BLaER1 treated with 17β-estradiol and CSF1 and Interleukin-3, amounts not matched to agents 10 nM and 100 nM (cell line): ENCODE results near the gene HOXC9.
A peak's percentile ranks its signal among the peaks of the same experiment; 100 is the strongest.

Source experiments
- H3K27ac ChIP-seq, 11 experiments: shearing (Covaris generic); formaldehyde crosslinking; 2 replicates each; pipeline ENCODE4 v1.8.1; 2022
- H3K27me3 ChIP-seq, 11 experiments: shearing (Covaris generic); formaldehyde crosslinking; 2 replicates each; pipeline ENCODE4 v1.8.1; 2022
- H3K36me3 ChIP-seq, 11 experiments: shearing (Covaris generic); formaldehyde crosslinking; 2 replicates each; pipeline ENCODE4 v1.8.1; 2022
- H3K4me1 ChIP-seq, 10 experiments: shearing (Covaris generic); formaldehyde crosslinking; 2 replicates each; pipeline ENCODE4 v1.8.1; 2022
- H3K4me2 ChIP-seq, 11 experiments: shearing (Covaris generic); formaldehyde crosslinking; 2 replicates each; pipeline ENCODE4 v1.8.1; 2022
- H3K4me3 ChIP-seq, 10 experiments: shearing (Covaris generic); formaldehyde crosslinking; 2 replicates each; pipeline ENCODE4 v1.8.1; 2022
- H3K9ac ChIP-seq, 11 experiments: shearing (Covaris generic); formaldehyde crosslinking; 2 replicates each; pipeline ENCODE4 v1.8.1; 2022
- H3K9me3 ChIP-seq, 11 experiments: shearing (Covaris generic); formaldehyde crosslinking; replicated peaks in 1 of 11; 2 replicates each; pipeline ENCODE4 v1.8.1; 2022
- H4K20me1 ChIP-seq, 11 experiments: shearing (Covaris generic); formaldehyde crosslinking; 2 replicates each; pipeline ENCODE4 v1.8.1; 2022
- Cebpa-rat ChIP-seq, 11 experiments: shearing (Covaris generic); IDR thresholded peaks; 2 replicates each; pipeline ENCODE4 v1.8.1; 2022

The HOXC9 gene

GRCh38 chr12:53960187-53961024 lies 39.6 kb upstream of the HOXC9 start:
- no peaks in the 10 kb centered on the region for H3K36me3 ChIP-seq
- no peak overlapping the region for H3K4me3 ChIP-seq
- H3K4me2 ChIP-seq, result no peak overlapping the region
- peaks cover 5 to 66% (median 39%) of the 10 kb centered on the region in 11 experiments; a peak in 19 of 22 replicates for H3K9me3 ChIP-seq
- peaks cover 0 to 9% (median 8%) of the 10 kb centered on the region in 10 experiments; a peak in 9 of 20 replicates for H3K4me1 ChIP-seq
- H3K9ac ChIP-seq, result no peak overlapping the region
- H3K27ac ChIP-seq, result no peak overlapping the region
- peaks cover 100% of the 10 kb centered on the region in 11 experiments for H3K27me3 ChIP-seq
- no peak for TF ChIP-seq Cebpa-rat (IDR thresholded peaks at IDR 0.05)
- H4K20me1 ChIP-seq, result peaks cover 0 to 89% (median 64%) of the 10 kb centered on the region in 11 experiments; a peak in 16 of 22 replicates

GRCh38 chr12:53961025-53961761 lies 38.8 kb upstream of the HOXC9 start:
- peaks cover 100% of the 10 kb centered on the region in 11 experiments for H3K27me3 ChIP-seq
- H3K36me3 ChIP-seq, result no peaks in the 10 kb centered on the region
- peaks cover 0 to 9% (median 8%) of the 10 kb centered on the region in 10 experiments; a peak in 9 of 20 replicates for H3K4me1 ChIP-seq
- no peak overlapping the region for H3K27ac ChIP-seq
- no peak for TF ChIP-seq Cebpa-rat (IDR thresholded peaks at IDR 0.05)
- peaks cover 0 to 90% (median 65%) of the 10 kb centered on the region in 11 experiments; a peak in 16 of 22 replicates for H4K20me1 ChIP-seq
- no peak overlapping the region for H3K9ac ChIP-seq
- H3K4me3 ChIP-seq, result no peak overlapping the region
- no peak overlapping the region for H3K4me2 ChIP-seq
- peaks cover 5 to 66% (median 35%) of the 10 kb centered on the region in 11 experiments; a peak in 18 of 22 replicates for H3K9me3 ChIP-seq

GRCh38 chr12:53963005-53963404 lies 37.0 kb upstream of the HOXC9 start:
- no peak for TF ChIP-seq Cebpa-rat (IDR thresholded peaks at IDR 0.05)
- peaks cover 100% of the 10 kb centered on the region in 11 experiments for H3K27me3 ChIP-seq
- H3K27ac ChIP-seq, result no peak overlapping the region
- no peak overlapping the region for H3K9ac ChIP-seq
- no peaks in the 10 kb centered on the region for H3K36me3 ChIP-seq
- H3K9me3 ChIP-seq, result peaks cover 5 to 65% (median 35%) of the 10 kb centered on the region in 11 experiments; a peak in 18 of 22 replicates
- H4K20me1 ChIP-seq, result peaks cover 0 to 90% (median 65%) of the 10 kb centered on the region in 11 experiments; a peak in 16 of 22 replicates
- H3K4me2 ChIP-seq, result no peak overlapping the region
- H3K4me3 ChIP-seq, result no peak overlapping the region
- peaks cover 0 to 8% (median 0%) of the 10 kb centered on the region in 10 experiments; a peak in 1 of 20 replicates for H3K4me1 ChIP-seq

- no peak overlapping the region for H3K4me2 ChIP-seq
- H3K9me3 ChIP-seq, result peaks cover 5 to 65% (median 35%) of the 10 kb centered on the region in 11 experiments; a peak in 18 of 22 replicates
- peaks cover 0 to 8% (median 0%) of the 10 kb centered on the region in 10 experiments; a peak in 1 of 20 replicates for H3K4me1 ChIP-seq
- no peaks in the 10 kb centered on the region for H3K36me3 ChIP-seq
- H3K9ac ChIP-seq, result no peak overlapping the region
- peak overlapping the region in 1 of 10 experiments; percentile 2; a peak in 1 of 20 replicates for H3K4me3 ChIP-seq
- H3K27ac ChIP-seq, result no peak overlapping the region
- peaks cover 0 to 92% (median 72%) of the 10 kb centered on the region in 11 experiments; a peak in 16 of 22 replicates for H4K20me1 ChIP-seq
- no peak for TF ChIP-seq Cebpa-rat (IDR thresholded peaks at IDR 0.05)
- peaks cover 100% of the 10 kb centered on the region in 11 experiments for H3K27me3 ChIP-seq
Observed at GRCh38 chr12:53963434-53964314, 36.3 kb upstream of the HOXC9 start.

- H3K9ac ChIP-seq, result no peak overlapping the region
- no peaks in the 10 kb centered on the region for H3K36me3 ChIP-seq
- H3K4me1 ChIP-seq, result peaks cover 0 to 8% (median 0%) of the 10 kb centered on the region in 10 experiments; a peak in 1 of 20 replicates
- no peak overlapping the region for H3K27ac ChIP-seq
- H4K20me1 ChIP-seq, result peaks cover 0 to 93% (median 75%) of the 10 kb centered on the region in 11 experiments; a peak in 16 of 22 replicates
- H3K4me3 ChIP-seq, result no peak overlapping the region
- peaks cover 5 to 62% (median 35%) of the 10 kb centered on the region in 11 experiments; a peak in 18 of 22 replicates for H3K9me3 ChIP-seq
- H3K27me3 ChIP-seq, result peaks cover 100% of the 10 kb centered on the region in 11 experiments
- peak overlapping the region in 2 of 11 experiments; percentile 8 to 60; a peak in 3 of 22 replicates for H3K4me2 ChIP-seq
- no peak for TF ChIP-seq Cebpa-rat (IDR thresholded peaks at IDR 0.05)
Observed at GRCh38 chr12:53964315-53964713, 35.6 kb upstream of the HOXC9 start.

- peaks cover 100% of the 10 kb centered on the region in 11 experiments for H3K27me3 ChIP-seq
- no peak overlapping the region for H3K27ac ChIP-seq
- H3K4me1 ChIP-seq, result peaks cover 0 to 8% (median 0%) of the 10 kb centered on the region in 10 experiments; a peak in 1 of 20 replicates
- H3K9me3 ChIP-seq, result peaks cover 5 to 50% (median 24%) of the 10 kb centered on the region in 11 experiments; a peak in 18 of 22 replicates
- H3K36me3 ChIP-seq, result no peaks in the 10 kb centered on the region
- H3K4me3 ChIP-seq, result no peak overlapping the region
- H3K9ac ChIP-seq, result no peak overlapping the region
- H4K20me1 ChIP-seq, result peaks cover 0 to 95% (median 79%) of the 10 kb centered on the region in 11 experiments; a peak in 17 of 22 replicates
- H3K4me2 ChIP-seq, result no peak overlapping the region
- TF ChIP-seq Cebpa-rat (IDR thresholded peaks at IDR 0.05), result no peak
Observed at GRCh38 chr12:53965281-53966084, 34.5 kb upstream of the HOXC9 start.

- H3K27ac ChIP-seq, result no peak overlapping the region
- H3K4me3 ChIP-seq, result no peak overlapping the region
- no peak overlapping the region for H3K4me2 ChIP-seq
- H3K9me3 ChIP-seq, result peaks cover 5 to 45% (median 22%) of the 10 kb centered on the region in 11 experiments; a peak in 18 of 22 replicates
- no peak overlapping the region for H3K9ac ChIP-seq
- peaks cover 0 to 8% (median 0%) of the 10 kb centered on the region in 10 experiments; a peak in 1 of 20 replicates for H3K4me1 ChIP-seq
- TF ChIP-seq Cebpa-rat (IDR thresholded peaks at IDR 0.05), result no peak
- H3K27me3 ChIP-seq, result peaks cover 100% of the 10 kb centered on the region in 11 experiments
- H4K20me1 ChIP-seq, result peaks cover 0 to 98% (median 77%) of the 10 kb centered on the region in 11 experiments; a peak in 17 of 22 replicates
- H3K36me3 ChIP-seq, result no peaks in the 10 kb centered on the region
Observed at GRCh38 chr12:53966085-53966384, 33.9 kb upstream of the HOXC9 start.
